HG03520 (cell line): ENCODE data around the gene APMAP.

ENCODE experiments used
- ATAC-seq: cut with Tn5 transposase; IDR thresholded peaks from one replicate; pipeline ENCODE4 v1.9.1; 2021; ENCODE audit warnings: mild to moderate bottlenecking, moderate library complexity; ENCODE audit not compliant: unreplicated experiment

APMAP gene

GRCh38 chr20:24915440-24915839 is 77.1 kb downstream of the APMAP start:
- ATAC-seq, result no peak

- no peak for ATAC-seq
Observed at GRCh38 chr20:24914388-24915241, 77.9 kb downstream of the APMAP start.

- no peak for ATAC-seq
Observed at GRCh38 chr20:24913076-24913628, 79.4 kb downstream of the APMAP start.
